IMR-90 (cell line): ENCODE data around the gene KRT32.

Experiments used
- CHD1 ChIP-seq: IDR thresholded peaks from 2 replicates; pipeline ENCODE4 v1.6.1; 2012; ENCODE audit warnings: low read depth, low read length, improper control_type of control experiment
- CTCF ChIP-seq: conservative IDR thresholded peaks from 2 replicates; pipeline ENCODE4 v1.5.1; 2012; ENCODE audit warnings: mild to moderate bottlenecking, low read depth, low read length, improper control_type of control experiment
- MXI1 ChIP-seq: IDR thresholded peaks from 2 replicates; pipeline ENCODE4 v1.6.1; 2012; ENCODE audit warnings: low read depth, mild to moderate bottlenecking, low read length, moderate library complexity, borderline replicate concordance
- POLR2A ChIP-seq: IDR thresholded peaks from 2 replicates; pipeline ENCODE4 v1.6.1; 2012; ENCODE audit warnings: mild to moderate bottlenecking, low read depth, low read length
- USF2 ChIP-seq: fragments of 150-350 bp; IDR thresholded peaks from 2 replicates; pipeline ENCODE4 v1.6.1; 2017; ENCODE audit warnings: mild to moderate bottlenecking, antibody characterized with exemption, low read length, low read depth

- no peak for TF ChIP-seq CHD1
- no peak for TF ChIP-seq CTCF
- no peak for TF ChIP-seq MXI1
- TF ChIP-seq USF2: no peak
- no peak for TF ChIP-seq POLR2A
These were observed 53.2 kb downstream of the KRT32 start for GRCh38 chr17:41413982-41414381.
